ENCODE results near the gene ZBTB12.

GRCh38 chr6:31943742-31944141, 41.9 kb upstream of the ZBTB12 start:
- TF ChIP-seq CTCF (IDR thresholded peaks at IDR 0.05) (no peak), POLR2A (IDR thresholded peaks at IDR 0.05) (no peak)

Measured in ovary (tissue), 3 donors.